PC-9 (cell line): ENCODE results near the gene EXD3.

ENCODE experiments used
- CTCF ChIP-seq: fragments of 200-600 bp; sonication (generic); conservative IDR thresholded peaks from 2 replicates; pipeline ENCODE4 v1.6.1; 2017; ENCODE audit warnings: mixed run types, antibody characterized with exemption, mild to moderate bottlenecking, moderate library complexity
- EZH2 ChIP-seq: fragments of 200-600 bp; sonication (generic); IDR thresholded peaks from 2 replicates; pipeline ENCODE4 v1.8.0; 2017; ENCODE audit warnings: antibody characterized with exemption, low read depth

- TF ChIP-seq CTCF (no peak), EZH2 (no peak)
These were observed 5.3 kb upstream of the EXD3 start for GRCh38 chr9:137428311-137428630.
